ENCODE results near the gene FBXO11. TPM values are rescaled to one million over a fixed set of nuclear protein-coding genes. Genes with fewer than 3 reads are reported as not detected.
"Not testable (repeated sequence)": the region's sequence is repeated elsewhere in the genome, so short reads cannot be mapped to it uniquely, and the experiment has no call there.

The FBXO11 gene
- total and polyA plus RNA-seq, 2 of the 4 experiments (the other 2 are of a cell fraction), result 27.1 to 29.6 TPM

GRCh38 chr2:47853067-47853777 lies 53.1 kb downstream of the FBXO11 start:
- H3K36me3 ChIP-seq (ENCODE audit: control insufficient read depth, insufficient read depth, low read length); H3K23ac ChIP-seq (ENCODE audit: low read depth, low read length); H3K27me3 ChIP-seq (ENCODE audit: control insufficient read depth, insufficient read depth, low read length); H4K8ac ChIP-seq (ENCODE audit: low read depth in 2 of 2, low read length in 2 of 2); H3K27ac ChIP-seq (ENCODE audit: insufficient read depth, low read length); H3K9me3 ChIP-seq (ENCODE audit: control insufficient read depth, insufficient read depth, low read length); H4K5ac ChIP-seq (ENCODE audit: low read depth, low read length); H2BK120ac ChIP-seq (ENCODE audit: low read depth, low read length); in situ Hi-C loops (cut with MboI; ENCODE audit: low sequenced_read_pairs); dilution Hi-C loops (cut with HindIII; ENCODE audit: low sequenced_read_pairs, unreplicated experiment); BruUV-seq (replicated peaks); H3K4me1 ChIP-seq (ENCODE audit: control insufficient read depth, insufficient read depth, low read length); H2BK20ac ChIP-seq (ENCODE audit: low read depth, low read length); H2AFZ ChIP-seq (replicated peaks; ENCODE audit: low read length, poor library complexity); H3K4me2 ChIP-seq (ENCODE audit: low read depth, low read length); H3K4ac ChIP-seq (ENCODE audit: low read depth, low read length); H3K14ac ChIP-seq (replicated peaks; ENCODE audit: low read depth, low read length); H2AK5ac ChIP-seq (ENCODE audit: low read depth, low read length); H2AK9ac ChIP-seq (replicated peaks; ENCODE audit: low read depth, low read length, poor library complexity); H3K56ac ChIP-seq (ENCODE audit: extremely low read depth, insufficient read depth, low read length); H2BK5ac ChIP-seq (ENCODE audit: low read depth, low read length, poor library complexity, severe bottlenecking); H2BK15ac ChIP-seq (ENCODE audit: low read depth, low read length); H3K9ac ChIP-seq (ENCODE audit: low read depth, low read length); H3K9me1 ChIP-seq (ENCODE audit: insufficient read depth, low read length); H4K91ac ChIP-seq (ENCODE audit: insufficient read depth, low read depth, low read length); POLR2A ChIA-PET (ENCODE audit: unreplicated experiment); H3K18ac ChIP-seq (ENCODE audit: low read depth, low read length); intact Hi-C loops (cut with micrococcal nuclease); H3K4me3 ChIP-seq (ENCODE audit: insufficient read depth, low read depth, low read length): not testable (repeated sequence)
- peaks cover 80% of the 10 kb centered on the region for H4K20me1 ChIP-seq (ENCODE audit: insufficient read depth, low read length)
- WGBS, 2 experiments (ENCODE audit: extremely low coverage in 2 of 2, insufficient read length in 1 of 2), result 95% methylated on average over 6 of the region's 8 CpGs; no CpG with 5 or more reads in 1 of the 2 experiments
- DNase-seq (peak; percentile 69), ATAC-seq (ENCODE audit: low read depth) (peak; percentile 61)
- peaks cover 14 to 59% of the 10 kb centered on the region in 2 experiments; a peak in 3 of 4 replicates for H3K79me1 ChIP-seq (ENCODE audit: low read depth in 1 of 2, low read length in 2 of 2)
- CTCF ChIA-PET, result interaction anchor here (2.3 kb wide), 1 partner anchor 254 kb away, joined by 13 read pairs; no protein-coding TSS in a partner anchor
- TF ChIP-seq CEBPB (IDR thresholded peaks at IDR 0.05; ENCODE audit: low read depth, low read length), result peak; percentile 52; the same call in 1 of the 2 replicates
